Measurements from ENCODE around the gene MYO5C.

Gene MYO5C, protein sequence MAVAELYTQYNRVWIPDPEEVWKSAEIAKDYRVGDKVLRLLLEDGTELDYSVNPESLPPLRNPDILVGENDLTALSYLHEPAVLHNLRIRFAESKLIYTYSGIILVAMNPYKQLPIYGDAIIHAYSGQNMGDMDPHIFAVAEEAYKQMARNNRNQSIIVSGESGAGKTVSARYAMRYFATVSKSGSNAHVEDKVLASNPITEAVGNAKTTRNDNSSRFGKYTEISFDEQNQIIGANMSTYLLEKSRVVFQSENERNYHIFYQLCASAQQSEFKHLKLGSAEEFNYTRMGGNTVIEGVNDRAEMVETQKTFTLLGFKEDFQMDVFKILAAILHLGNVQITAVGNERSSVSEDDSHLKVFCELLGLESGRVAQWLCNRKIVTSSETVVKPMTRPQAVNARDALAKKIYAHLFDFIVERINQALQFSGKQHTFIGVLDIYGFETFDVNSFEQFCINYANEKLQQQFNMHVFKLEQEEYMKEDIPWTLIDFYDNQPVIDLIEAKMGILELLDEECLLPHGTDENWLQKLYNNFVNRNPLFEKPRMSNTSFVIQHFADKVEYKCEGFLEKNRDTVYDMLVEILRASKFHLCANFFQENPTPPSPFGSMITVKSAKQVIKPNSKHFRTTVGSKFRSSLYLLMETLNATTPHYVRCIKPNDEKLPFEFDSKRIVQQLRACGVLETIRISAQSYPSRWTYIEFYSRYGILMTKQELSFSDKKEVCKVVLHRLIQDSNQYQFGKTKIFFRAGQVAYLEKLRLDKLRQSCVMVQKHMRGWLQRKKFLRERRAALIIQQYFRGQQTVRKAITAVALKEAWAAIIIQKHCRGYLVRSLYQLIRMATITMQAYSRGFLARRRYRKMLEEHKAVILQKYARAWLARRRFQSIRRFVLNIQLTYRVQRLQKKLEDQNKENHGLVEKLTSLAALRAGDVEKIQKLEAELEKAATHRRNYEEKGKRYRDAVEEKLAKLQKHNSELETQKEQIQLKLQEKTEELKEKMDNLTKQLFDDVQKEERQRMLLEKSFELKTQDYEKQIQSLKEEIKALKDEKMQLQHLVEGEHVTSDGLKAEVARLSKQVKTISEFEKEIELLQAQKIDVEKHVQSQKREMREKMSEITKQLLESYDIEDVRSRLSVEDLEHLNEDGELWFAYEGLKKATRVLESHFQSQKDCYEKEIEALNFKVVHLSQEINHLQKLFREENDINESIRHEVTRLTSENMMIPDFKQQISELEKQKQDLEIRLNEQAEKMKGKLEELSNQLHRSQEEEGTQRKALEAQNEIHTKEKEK (N-terminal part only)

DNA sequence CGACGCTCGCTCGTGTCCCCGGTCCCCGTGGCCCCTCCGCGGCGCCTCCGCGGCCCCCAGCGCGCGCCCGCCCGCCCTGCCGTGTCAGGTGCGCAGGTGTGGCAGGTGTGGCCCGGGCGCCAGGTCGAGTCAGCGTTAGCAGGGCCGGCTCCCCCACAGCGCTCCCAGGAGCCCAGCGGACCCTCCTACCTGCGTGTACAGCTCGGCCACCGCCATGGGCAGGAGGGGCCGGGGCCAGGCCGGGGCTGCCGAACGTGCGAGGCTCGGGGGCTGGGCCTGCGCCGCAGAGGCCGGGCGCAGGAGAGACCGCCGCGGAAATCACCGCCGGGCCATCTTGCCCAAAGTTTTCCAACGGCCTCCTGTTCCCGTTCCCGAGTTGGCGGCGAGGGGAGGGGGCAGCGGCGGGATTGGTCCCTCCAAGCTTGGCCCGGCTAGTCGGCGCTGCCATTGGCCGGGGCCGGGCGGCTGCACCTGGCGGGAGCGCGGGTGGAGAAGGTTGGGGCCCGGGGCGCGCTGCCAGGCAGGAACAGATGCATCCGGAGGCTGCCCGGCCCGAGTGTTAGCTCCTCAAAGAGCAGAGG is at the start of gene MYO5C:
TSS of gene MYO5C (minus strand) at position 384 of the 581 bp plus-strand sequence. CDS start at position 216, 168 bp downstream.
- no peak for DNase-seq (ENCODE audit: low read depth)

DNA sequence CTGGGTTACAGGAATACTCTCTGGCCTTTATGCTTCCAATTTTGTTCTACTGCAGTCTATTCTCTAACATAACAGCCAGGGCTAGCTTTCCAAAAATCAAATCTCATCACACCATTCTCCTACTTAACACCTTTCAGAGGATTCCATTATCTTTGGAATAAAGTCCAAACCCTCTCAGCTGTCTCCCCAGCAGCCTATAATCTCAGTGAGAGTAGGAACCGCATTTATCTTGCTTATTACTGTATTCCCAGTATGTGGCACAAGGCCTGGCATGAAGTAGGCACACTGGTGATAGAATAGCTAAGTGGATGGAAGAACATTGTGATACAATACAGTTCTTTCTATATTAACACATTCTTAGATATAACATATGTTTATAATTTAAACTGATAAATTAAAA is 49.0 kb upstream of the MYO5C start:
- no peak for DNase-seq (ENCODE audit: low read depth)

DNA sequence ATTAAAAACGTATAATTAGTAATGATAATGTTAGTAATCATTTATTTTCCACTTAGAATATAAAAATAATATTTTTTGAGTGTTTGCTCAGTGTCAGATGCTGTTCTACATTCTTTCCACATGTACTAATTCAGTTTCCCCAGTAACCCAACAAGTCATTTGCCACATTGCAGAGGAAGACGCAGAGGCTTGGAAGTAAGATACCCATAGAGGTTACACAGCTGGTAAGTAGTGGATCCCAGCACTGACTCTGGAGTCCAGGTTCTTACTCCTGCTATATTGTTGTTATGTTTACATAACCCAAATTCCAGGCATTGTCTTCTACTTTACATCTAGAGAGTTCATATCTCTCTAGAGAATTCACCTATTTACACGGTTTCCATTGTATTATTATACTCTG is 48.2 kb upstream of the MYO5C start:
- DNase-seq (ENCODE audit: low read depth): no peak

DNA sequence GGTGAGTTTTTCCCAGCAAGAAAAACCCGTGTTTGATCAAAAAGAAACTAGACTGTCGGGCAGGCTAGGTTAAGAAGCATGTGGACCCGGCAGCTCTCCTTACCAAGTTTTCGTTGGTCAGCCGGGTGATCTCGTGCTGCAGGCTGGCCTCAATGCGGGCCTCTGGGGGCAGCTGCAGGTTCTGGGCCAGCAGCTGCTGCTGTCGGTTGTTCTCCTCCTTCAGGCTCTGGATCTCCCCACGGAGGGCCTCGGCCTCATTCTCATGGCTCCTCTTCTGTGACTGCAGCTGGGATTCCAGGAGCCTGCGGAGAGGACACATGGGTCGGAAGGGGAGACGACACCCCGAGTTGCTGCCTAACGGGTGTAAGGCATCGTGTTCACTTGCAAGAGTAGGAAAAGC is 44.5 kb upstream of the MYO5C start:
- DNase-seq (ENCODE audit: low read depth): no peak

DNA sequence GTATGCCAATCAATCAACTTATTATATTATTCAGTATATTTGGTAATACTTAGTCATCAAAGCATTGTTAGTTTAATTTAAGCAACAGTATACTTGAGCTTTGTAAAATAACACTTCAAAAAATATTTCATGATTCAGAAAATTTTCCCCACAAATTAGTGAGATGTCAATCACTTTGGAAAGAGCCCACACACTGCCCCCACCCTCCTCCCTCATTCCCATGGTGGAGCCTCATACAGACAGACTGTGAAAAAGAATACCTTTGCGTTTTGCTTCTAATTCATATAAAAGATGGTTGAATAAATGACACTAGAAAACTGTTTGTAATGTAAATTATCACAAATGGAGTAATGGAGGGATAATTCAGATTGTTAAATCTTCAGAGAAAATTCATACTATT is 43.3 kb upstream of the MYO5C start:
- DNase-seq (ENCODE audit: low read depth): no peak

DNA sequence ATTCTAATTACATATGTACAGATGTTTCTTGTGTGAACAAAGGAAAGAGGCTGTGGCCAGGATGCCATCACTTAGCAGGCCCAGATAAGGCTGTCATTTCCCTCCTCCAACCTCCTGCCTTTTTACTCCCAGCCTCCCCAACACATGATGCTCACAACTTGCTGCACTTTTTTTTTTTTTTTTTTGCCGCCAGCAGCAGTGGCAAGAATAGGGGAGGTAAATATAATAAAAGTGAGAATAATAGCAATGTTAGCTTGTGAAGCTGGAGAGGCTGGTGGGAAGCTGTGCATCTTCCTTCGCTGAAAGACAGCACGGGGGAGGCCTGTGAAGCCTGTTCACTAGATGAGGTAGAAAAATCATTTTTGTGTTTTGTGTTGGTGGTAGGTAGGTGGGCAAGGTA is 42.5 kb upstream of the MYO5C start:
- DNase-seq (ENCODE audit: low read depth): no peak

DNA sequence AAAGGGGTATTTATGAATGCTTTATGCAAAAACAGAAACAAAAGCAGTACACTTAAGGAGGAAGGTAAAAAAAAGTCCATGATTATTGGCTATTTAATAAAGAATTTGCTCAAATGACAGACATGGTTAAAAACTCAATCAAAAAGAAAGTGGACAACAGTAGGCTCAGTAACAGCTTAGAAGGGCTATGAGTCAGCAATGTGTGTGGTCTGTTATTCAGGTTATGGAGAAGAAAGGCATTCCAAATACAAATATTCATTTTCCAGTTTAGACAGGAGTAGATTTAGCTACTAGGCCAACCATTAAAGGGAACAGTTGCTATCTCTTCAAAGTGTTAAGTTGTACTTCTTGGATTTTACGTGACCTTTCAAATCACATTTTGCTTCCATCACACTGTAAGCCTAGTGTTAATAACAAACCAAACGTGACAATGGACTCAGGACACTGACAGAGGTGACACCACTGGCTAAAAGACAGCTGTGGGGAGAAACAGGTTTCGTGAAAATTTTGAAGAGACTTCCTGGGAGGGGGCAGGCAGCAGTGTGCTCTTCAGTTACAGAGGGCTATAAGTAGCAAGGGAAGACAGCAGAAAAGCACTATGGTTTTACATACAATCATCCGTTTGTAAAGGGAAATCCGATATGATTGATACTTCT is 41.7 kb upstream of the MYO5C start:
- DNase-seq (ENCODE audit: low read depth): no peak

DNA sequence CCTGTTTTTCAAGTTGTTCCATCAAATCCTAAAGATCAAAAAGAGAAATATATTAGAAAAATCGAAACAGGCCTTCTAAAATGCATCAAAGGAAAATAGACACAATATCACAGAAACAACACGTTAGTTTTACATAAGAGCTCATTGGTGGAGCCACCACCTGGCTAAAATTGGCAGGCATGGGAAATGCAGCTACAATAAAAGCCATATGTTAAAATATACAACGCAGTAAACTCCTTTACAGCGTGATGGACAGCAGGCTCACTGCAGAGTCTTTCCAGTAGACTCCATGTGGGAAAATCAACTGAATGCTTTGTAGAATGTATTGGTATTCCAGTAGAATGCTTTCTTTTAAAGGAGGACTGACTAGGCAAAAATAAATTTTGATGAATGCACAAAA is 40.9 kb upstream of the MYO5C start:
- no peak for DNase-seq (ENCODE audit: low read depth)

DNA sequence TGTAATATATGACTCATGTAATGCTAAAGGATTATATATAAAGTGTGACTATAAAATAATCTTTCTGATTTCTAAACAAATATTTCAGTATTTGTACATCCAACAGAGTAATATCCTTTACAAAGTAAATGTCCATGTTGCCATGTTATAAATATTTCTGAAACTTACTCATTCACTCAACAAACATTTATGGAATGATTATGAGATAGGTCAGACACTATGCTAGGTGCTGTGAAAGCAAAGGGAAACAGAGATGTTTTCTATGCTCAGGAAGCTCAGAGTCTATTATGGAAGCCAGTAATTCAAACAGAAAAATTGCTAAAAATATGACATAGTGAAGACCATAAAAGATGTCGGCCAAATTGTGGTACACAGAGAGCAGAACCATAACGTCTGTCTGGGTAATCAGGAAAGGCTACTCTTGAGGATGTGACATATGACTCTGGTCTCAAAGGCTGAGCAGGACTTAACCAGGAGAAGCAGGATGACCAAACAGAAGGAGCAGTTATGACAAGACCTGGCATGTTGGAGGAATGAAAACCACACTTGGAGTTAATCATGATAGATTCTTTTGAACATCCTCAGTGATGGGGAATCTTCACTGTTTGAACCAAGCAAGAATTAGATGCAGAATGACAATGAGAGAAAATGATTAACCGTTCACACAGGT is 39.0 kb upstream of the MYO5C start:
- DNase-seq (ENCODE audit: low read depth): no peak

DNA sequence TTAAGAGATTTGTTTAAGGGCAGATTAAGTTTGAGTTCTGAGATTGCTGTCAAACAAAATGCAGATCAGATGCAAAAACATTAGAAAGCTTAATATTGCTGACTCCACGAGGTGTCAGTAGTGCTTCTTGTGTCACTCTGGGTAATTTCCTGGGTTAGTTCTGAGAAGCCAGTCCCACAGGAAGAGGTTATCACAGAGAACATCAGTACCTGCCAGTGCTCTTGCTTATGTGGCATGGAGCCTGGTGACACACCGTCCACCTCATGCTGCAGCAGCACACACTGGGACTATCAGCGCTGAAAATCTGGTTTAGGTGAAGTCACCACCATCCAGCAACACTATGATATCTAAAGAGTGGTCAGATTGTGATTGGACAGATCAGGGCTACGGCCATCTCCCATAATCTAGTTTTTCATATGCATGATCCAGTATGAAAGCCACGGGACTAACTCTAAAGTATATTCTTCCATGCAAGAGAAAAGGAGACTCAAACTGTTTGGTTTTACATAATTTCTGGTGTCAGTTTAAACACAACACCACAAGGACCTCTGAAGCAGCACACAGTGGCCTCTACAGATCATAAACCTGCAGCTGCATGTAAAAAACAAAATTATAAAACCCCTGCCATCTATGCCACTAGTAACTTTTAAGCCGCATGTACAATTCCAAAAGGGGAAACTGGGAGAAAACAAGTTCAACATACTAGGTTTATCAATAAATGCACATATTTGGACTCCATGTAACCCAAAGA is 36.1 kb upstream of the MYO5C start:
- DNase-seq (ENCODE audit: low read depth): peak; percentile 6

DNA sequence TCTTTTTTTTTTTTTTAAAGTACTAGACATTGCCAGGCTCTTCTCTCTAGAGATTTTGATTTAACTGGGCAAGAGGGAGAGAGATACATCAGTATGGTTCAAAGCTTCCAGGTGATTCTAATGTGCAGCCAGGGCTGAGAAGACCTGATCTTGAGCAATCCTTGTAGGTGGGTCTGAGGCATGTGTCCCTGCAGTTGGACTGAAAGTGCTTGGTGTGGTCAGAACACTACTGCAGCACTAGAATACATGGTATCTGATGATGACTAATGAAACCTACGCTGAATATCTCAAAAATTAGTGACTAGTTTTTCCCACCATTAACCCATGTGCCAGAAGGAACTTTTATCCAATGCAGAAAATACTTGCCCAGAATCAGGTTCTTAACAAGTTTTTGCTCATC is 34.4 kb upstream of the MYO5C start:
- no peak for DNase-seq (ENCODE audit: low read depth)

DNA sequence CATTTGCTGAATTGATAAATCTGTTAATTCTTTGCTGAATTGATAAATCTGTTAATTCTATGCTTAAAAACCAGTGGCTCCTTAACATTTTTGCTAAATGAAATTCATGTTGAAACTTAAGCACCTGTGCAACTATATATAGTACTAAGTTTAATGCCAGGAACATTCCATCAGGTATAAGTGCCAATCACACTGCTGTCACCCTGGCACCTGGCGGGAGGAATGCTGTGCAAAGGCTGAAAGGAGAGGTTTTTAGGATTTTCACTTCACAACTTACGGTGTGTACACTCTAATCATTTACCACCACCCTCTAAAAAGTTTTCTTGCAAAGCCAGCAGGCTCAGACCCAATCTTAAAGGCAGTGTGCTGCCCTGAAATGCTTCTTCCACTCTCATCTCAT is 33.5 kb upstream of the MYO5C start:
- DNase-seq (ENCODE audit: low read depth): no peak

DNA sequence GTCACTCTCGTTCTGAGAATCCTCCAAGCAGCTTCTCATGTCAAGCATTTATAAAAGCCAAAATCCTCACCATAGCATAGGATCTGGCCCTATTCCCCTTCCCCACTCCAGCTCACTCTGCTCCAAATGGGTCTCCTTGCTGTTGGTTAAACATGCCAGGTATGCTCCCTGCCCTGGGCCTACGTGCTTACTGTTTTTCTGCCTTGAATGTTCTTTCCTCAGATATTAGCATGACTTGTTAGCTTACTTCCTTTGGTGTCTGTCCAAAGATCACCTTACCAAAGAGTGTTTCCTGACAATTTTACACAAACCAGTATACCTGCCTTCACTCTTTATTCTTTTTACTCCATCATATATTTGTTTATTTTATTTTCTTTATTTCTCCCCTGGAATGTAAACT is 33.1 kb upstream of the MYO5C start:
- DNase-seq (ENCODE audit: low read depth): no peak

DNA sequence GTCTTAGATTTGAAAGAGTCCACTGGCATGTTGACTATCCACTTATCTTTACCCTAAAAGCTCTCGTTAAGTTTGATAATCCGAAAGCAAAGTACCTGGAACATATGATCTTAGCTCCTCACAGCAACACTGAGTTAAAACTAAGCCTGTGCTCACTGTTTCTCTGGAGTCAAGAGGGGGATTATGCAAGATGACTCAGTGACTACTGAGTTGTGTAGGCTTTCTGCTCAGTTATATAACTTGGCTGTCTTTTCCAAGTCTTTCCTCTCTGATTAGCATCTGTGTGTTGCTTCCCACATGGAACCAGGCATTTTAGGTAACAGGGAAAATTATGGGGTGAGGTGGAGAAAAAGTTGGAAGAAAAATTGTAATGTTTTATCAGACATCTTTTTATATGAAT is 31.2 kb upstream of the MYO5C start:
- DNase-seq (ENCODE audit: low read depth): no peak

DNA sequence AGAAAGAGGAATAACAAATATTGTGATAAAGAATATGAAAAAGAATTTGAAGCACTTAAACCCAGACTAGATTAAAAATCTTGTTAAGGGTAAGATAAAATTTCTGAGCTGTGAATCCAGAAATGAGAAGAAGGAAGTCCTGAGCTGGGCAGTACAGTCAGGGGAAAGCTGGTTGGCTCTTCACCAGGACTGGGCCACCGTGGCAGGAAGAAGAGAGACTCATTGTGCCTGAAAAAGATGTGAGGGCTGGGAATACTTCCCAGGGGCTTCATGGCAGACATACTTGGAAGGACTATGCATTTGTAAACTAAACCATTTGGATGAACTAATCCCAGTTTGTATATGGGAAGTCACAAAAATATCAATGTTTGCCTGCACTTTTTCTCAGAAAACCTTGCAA is 28.5 kb upstream of the MYO5C start:
- DNase-seq (ENCODE audit: low read depth): no peak

DNA sequence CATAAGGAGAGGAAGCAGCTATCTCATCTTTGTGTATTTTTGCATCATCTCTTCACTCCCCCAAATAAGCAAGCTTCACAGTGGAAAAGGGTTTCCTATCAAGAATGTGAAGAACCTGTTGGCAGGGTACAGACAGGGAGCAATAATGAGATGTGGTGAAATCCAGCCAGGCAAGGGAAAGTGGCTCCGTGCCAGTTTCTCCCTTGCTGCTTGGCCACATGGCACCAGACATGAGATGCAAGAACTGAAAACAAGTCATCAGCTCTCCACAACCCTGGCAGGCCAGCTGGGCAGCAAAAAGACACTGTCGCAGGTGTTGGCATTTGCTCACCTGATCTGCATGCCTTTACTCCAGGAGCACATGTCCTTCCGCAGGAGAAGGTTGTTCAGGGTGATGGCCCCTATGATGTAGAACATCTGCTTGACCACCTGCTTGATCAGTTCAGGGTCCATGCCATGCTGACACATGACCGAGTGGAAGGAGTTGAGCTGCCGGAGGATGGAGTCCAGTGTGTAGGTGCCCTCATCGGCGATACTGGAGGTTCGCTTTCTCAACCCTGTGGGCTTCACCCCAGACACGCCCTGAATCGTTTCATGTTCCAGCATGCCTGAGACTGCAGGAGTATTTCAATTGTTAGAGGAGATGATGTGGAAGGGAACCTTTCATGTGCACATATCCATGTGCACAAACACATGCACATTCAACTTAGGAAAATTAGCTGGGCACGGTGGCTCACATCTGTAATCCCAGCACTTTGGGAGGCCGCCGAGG is 23.3 kb upstream of the MYO5C start:
- no peak for DNase-seq (ENCODE audit: low read depth)

DNA sequence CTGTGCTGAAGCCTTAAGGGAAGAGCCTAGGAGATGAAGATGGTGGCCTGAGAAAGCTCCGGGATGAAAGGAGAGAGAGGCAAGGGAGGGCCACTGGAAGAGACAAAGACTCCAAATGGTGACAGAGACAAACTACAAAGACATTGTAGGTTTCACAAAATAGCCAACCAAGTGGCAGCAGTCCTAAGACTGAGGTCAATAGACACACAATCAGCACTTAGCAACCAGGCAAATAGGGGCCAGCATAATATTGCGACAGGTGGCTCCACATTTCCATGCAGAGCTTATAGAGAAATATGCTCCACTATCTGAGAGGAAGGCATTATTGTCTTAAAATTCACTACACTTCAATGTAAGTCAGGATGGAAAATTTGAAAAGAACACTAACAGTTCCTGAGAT is 22.1 kb upstream of the MYO5C start:
- DNase-seq (ENCODE audit: low read depth): no peak

DNA sequence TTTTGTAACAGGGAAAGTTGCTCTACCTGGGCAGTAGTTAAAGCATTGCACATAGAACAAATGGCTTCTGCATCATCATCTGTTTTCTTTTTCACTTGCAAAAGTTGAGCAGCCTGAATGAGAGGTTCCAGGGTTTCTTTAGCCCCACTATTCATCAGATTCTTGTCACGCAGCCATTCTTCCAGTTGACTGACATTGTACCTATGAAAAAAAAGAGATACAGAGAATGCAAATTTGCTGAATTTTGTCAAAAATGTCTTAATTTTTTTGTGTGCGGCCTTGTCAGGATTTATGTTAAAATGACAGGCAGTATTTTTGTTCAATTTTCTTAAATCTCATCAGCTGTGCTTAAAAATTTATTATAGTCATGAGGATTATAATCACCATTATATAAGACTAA is 21.4 kb upstream of the MYO5C start:
- no peak for DNase-seq (ENCODE audit: low read depth)

DNA sequence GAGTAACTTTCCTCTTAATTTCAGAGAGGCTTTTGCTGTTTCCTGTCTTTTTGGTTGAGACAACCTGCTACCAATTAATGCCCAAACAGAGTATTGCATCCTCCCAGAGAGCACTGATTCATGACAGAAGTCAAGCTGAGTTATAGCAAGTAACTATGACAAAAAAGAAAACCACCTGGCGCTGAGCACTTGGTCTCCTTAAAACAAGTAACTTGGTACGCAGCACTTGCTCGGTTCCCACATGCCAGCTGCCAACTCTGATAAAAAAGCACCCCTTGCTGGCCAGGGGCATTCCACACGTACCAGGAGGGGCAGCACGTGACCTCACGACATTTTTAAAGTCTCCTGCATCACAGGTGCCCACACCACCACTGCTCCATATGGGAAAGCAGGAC is 13.5 kb upstream of the MYO5C start:
- no peak for DNase-seq (ENCODE audit: low read depth)
